ENCODE measurements around the gene SENP8.

DNA sequence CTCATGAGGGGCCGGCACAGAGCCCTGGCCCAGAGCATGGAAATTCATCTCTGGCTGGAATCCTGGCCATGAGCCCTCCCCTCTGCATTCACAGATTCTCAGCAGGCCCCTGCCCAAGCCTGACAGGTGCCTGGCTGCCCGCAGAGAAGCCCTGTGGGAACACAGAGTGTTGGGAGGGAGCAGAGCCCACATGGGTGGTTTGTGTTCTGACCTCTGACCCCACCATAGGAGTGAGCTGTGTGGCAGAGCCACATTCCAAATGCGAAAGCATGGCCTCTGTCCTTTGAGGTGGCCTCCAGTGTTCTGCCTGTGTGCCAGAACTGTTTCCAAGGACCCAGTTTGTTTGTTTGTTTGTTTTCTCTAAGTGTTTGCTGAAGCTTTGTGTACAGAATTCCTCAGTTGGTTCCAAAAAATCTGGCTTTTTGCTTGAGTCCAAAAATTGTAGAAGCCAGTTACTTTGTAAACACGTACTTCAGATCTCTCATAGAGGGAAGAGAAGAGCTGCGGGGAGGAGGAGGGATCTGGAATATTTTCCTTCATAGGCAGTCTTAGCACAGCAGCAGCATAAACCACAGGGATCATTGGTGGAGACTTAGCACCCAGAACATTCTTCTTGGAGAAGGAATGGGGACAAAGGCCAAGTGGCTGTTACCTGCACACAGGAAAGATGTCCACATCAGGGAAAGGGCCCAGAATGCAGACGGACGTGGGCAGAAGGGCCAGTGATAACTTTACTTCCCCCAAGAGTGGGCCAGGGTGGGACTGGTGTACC, 43.3 kb downstream of the SENP8 start:
- TF ChIP-seq, protein P1, sequence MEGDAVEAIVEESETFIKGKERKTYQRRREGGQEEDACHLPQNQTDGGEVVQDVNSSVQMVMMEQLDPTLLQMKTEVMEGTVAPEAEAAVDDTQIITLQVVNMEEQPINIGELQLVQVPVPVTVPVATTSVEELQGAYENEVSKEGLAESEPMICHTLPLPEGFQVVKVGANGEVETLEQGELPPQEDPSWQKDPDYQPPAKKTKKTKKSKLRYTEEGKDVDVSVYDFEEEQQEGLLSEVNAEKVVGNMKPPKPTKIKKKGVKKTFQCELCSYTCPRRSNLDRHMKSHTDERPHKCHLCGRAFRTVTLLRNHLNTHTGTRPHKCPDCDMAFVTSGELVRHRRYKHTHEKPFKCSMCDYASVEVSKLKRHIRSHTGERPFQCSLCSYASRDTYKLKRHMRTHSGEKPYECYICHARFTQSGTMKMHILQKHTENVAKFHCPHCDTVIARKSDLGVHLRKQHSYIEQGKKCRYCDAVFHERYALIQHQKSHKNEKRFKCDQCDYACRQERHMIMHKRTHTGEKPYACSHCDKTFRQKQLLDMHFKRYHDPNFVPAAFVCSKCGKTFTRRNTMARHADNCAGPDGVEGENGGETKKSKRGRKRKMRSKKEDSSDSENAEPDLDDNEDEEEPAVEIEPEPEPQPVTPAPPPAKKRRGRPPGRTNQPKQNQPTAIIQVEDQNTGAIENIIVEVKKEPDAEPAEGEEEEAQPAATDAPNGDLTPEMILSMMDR (IDR thresholded peaks at IDR 0.05; ENCODE audit: poor library complexity) = no peak
- no peak for TF ChIP-seq EZH2 (IDR thresholded peaks at IDR 0.05; ENCODE audit: borderline replicate concordance)
- TF ChIP-seq EZH2phosphoT487 (IDR thresholded peaks at IDR 0.05; ENCODE audit: low read depth, severe bottlenecking, unreplicated experiment) = no peak

Measured in hepatocyte (in vitro differentiated cells).